ENCODE results near the gene IQCH. TPM values are rescaled to one million over a fixed set of nuclear protein-coding genes. Genes with fewer than 3 reads are reported as not detected.

IQCH gene
- total and polyA plus RNA-seq, 9 of the 15 experiments (the other 6 are each of a cell fraction or from before 2014, with no cell fraction given) = 1.8 to 3.9 (median 2.7) TPM

- Histone ChIP-seq H3K27me3 (ENCODE audit: control insufficient read depth in 2 of 2, insufficient read depth in 2 of 2, low read length in 2 of 2) (no peaks in the 10 kb centered on the region), H3K4me3 (no peak overlapping the region), H3K9me3 (replicated peaks; ENCODE audit: control insufficient read depth, insufficient read depth, low read depth, low read length) (no peaks in the 10 kb centered on the region), H3K79me2 (ENCODE audit: control insufficient read depth, insufficient read depth, low read length) (no peaks in the 10 kb centered on the region), H3K27ac (ENCODE audit: extremely low read depth, low read depth, low read length) (no peak overlapping the region), H3K4me2 (ENCODE audit: insufficient read depth, low read length) (no peak overlapping the region), H3K9me1 (ENCODE audit: control insufficient read depth, insufficient read depth, low read length) (no peaks in the 10 kb centered on the region), H2AFZ (ENCODE audit: low read depth, low read length) (no peak overlapping the region), H3K36me3 (ENCODE audit: control insufficient read depth, insufficient read depth, low read length) (peaks cover 19% of the 10 kb centered on the region; the same call in 2 of the 3 replicates), H3K9ac (ENCODE audit: insufficient read depth in 1 of 2, low read depth in 2 of 2, low read length in 2 of 2) (no peak overlapping the region), H4K20me1 (replicated peaks; ENCODE audit: control insufficient read depth, insufficient read depth, low read length) (no peaks in the 10 kb centered on the region), H3K4me1 (replicated peaks in 1 of 2; ENCODE audit: control insufficient read depth in 2 of 2, insufficient read depth in 2 of 2, low read length in 2 of 2) (peaks cover 0 to 11% of the 10 kb centered on the region in 2 experiments; a peak in 2 of 5 replicates)
- no TSS peak for BruUV-seq (replicated peaks)
- DNase-seq (ENCODE audit: extremely low read depth in 1 of 4, low spot score in 3 of 4) (no peak), ATAC-seq (no peak), FAIRE-seq (no peak)
- TF ChIP-seq DMBX1 (CRISPR knock-in tag; IDR thresholded peaks at IDR 0.05; ENCODE audit: borderline replicate concordance) = no peak
- TF ChIP-seq HMG20B (CRISPR knock-in tag; IDR thresholded peaks at IDR 0.05) = no peak
- no peak for TF ChIP-seq STAG1 (CRISPR knock-in tag; IDR thresholded peaks at IDR 0.05; ENCODE audit: borderline replicate concordance)
- no peak for TF ChIP-seq LARP7 (IDR thresholded peaks at IDR 0.05)
- no peak for TF ChIP-seq PKNOX1 (IDR thresholded peaks at IDR 0.05)
- TF ChIP-seq HNRNPLL (IDR thresholded peaks at IDR 0.05; ENCODE audit: low read depth, low read length, poor library complexity, severe bottlenecking) = no peak
- no peak for TF ChIP-seq CTBP1 (IDR thresholded peaks at IDR 0.05; ENCODE audit: borderline replicate concordance)
- no peak for TF ChIP-seq ZNF398 (CRISPR knock-in tag; IDR thresholded peaks at IDR 0.05)
- no peak for TF ChIP-seq RBM39 (optimal IDR thresholded peaks at IDR 0.05; ENCODE audit: low read depth, low read length)
- TF ChIP-seq E2F6 (IDR thresholded peaks at IDR 0.05; ENCODE audit: borderline replicate concordance in 1 of 2, extremely low read depth in 1 of 2, insufficient read depth in 1 of 2, insufficient read length in 1 of 2, low read depth in 1 of 2, low read length in 1 of 2, poor library complexity in 1 of 2, severe bottlenecking in 1 of 2) = no peak
- WGBS (ENCODE audit: insufficient coverage, low coverage, missing lambda C conversion rate) = 87% methylated on average over 4 of the region's 4 CpGs
- intact Hi-C loops (cut with micrococcal nuclease) (no loop called here), in situ Hi-C loops (cut with MboI) (no loop called here)
- POLR2A ChIA-PET = interaction anchor here (0.5 kb wide), 1 partner anchor 158 kb away, joined by 3 read pairs; no protein-coding TSS in a partner anchor
- CTCF ChIA-PET (ENCODE audit: low intra/inter-chr PET ratio) = no interaction called here
Observed at GRCh38 chr15:67212684-67213367, 41.8 kb upstream of the IQCH start.

Data from K562 (cell line).